Small intestine (tissue), 7 donors: Measurements from ENCODE around the gene PAM. TPM values are rescaled to one million over a fixed set of nuclear protein-coding genes. Genes with fewer than 3 reads are reported as not detected.
"Not testable (repeated sequence)": the region's sequence is repeated elsewhere in the genome, so short reads cannot be mapped to it uniquely, and the experiment has no call there.

ENCODE experiments used
- DNase-seq, 2 donors: peaks; one replicate each; pipeline versions ENCODE4 v3.0.0 to v3.0.0-alpha.2; 2013
- FAIRE-seq: peaks from 2 replicates; lab custom pipeline; 2012; peaks lifted over from hg19 to GRCh38; lab: Jason Lieb, UNC
- H3K27ac ChIP-seq, 3 donors: one replicate each; pipeline ENCODE4 v1.5.1; 2013; ENCODE audit warnings: low read length in 2 of 3, mild to moderate bottlenecking in 2 of 3, control low read depth in 1 of 3, inconsistent platforms in 1 of 3, low read depth in 1 of 3, moderate library complexity in 1 of 3
- H3K27me3 ChIP-seq, 3 donors: one replicate each; pipeline ENCODE4 v1.6.1; 2013; ENCODE audit warnings: low read length in 3 of 3, inconsistent platforms in 1 of 3; ENCODE audit not compliant: control insufficient read depth in 3 of 3, insufficient read depth in 3 of 3
- H3K36me3 ChIP-seq, 3 donors: one replicate each; pipeline ENCODE4 v1.6.1; 2013; ENCODE audit warnings: low read length in 3 of 3, inconsistent platforms in 1 of 3, low read depth in 1 of 3, mild to moderate bottlenecking in 1 of 3, moderate library complexity in 1 of 3; ENCODE audit not compliant: control insufficient read depth in 3 of 3, insufficient read depth in 2 of 3
- H3K4me1 ChIP-seq, 3 donors: one replicate each; pipeline ENCODE4 v1.6.1; 2013; ENCODE audit warnings: low read length in 2 of 3, inconsistent platforms in 1 of 3, low read depth in 1 of 3, mild to moderate bottlenecking in 1 of 3, moderate library complexity in 1 of 3; ENCODE audit not compliant: control insufficient read depth in 3 of 3, insufficient read depth in 2 of 3
- H3K4me3 ChIP-seq, 3 donors: one replicate each; pipeline ENCODE4 v1.5.1; 2013; ENCODE audit warnings: low read length in 3 of 3, control low read depth in 1 of 3, inconsistent platforms in 1 of 3, low read depth in 1 of 3, mild to moderate bottlenecking in 1 of 3, moderate library complexity in 1 of 3
- H3K9me3 ChIP-seq, 2 donors: one replicate each; pipeline ENCODE4 v1.6.1; 2013; ENCODE audit warnings: low read depth in 1 of 2, low read length in 1 of 2; ENCODE audit not compliant: control insufficient read depth in 2 of 2, insufficient read depth in 1 of 2
- WGBS, 3 donors: extraction: QIAGEN DNeasy Blood & Tissue Kit; methylation state at CpG; one replicate each; pipeline ENCODE4 v1.1.7; 2013; 5-methylcytosine and 5-hydroxymethylcytosine counted together
- polyA plus RNA-seq, 4 donors: library from polyadenylated mRNA; stranded (reverse) in 3 of 4; unstranded in 1 of 4; fragments of 200-250 nt in 3 of 4; fragments of 120-200 nt in 1 of 4; gene quantifications; one replicate each; pipeline versions ENCODE4 v1.2.1 to v1.2.3, GENCODE V29; 2013
- donor health status: healthy with polysubstance abuse.
- donor health status: control.
- donor health status: control.
- donor health status: Bipolar disorder and iron deficiency.
- donor health status: healthy.

PAM gene
- polyA plus RNA-seq, 4 donors = 40.3 to 110 (median 59.8) TPM

DNA sequence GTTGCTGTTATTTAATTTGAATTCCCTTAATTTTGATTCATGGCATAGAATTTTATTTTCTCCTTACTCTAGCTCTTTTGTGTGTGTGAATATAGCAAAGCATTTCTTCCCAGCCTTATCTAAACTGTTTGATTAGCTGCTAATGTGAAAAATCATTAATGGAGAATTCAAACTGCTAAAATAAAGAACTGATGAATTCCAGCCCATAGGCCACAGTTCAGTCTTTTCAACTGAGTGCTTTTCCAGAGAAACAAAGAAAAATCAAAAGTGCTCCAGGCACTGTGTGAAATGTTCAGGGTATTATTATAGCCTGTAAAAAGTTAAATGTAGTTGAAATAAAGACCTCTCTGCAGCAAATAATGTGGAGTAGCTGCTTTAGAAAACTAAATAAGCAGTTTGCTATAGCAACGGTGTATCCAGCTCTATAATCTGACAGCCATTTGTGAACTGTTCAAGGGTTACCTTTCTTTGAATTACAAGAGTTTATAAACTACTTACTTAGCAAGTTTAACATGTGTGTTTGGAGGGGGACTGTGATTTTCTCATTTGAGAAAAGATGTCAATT is 241.0 kb downstream of the PAM start:
- H3K4me3 ChIP-seq = no peak overlapping the region
- FAIRE-seq (no peak), DNase-seq (no peak)
- peaks cover 0 to 3% (median 0%) of the 10 kb centered on the region in 3 donors for H3K36me3 ChIP-seq
- no peaks in the 10 kb centered on the region for H3K4me1 ChIP-seq
- H3K27ac ChIP-seq = no peak overlapping the region
- no peaks in the 10 kb centered on the region for H3K27me3 ChIP-seq
- H3K9me3 ChIP-seq = peaks cover 0 to 8% of the 10 kb centered on the region in 2 donors
- WGBS, 3 donors = 77 to 96% (median 85%) methylated on average over 1 of the region's 1 CpG

DNA sequence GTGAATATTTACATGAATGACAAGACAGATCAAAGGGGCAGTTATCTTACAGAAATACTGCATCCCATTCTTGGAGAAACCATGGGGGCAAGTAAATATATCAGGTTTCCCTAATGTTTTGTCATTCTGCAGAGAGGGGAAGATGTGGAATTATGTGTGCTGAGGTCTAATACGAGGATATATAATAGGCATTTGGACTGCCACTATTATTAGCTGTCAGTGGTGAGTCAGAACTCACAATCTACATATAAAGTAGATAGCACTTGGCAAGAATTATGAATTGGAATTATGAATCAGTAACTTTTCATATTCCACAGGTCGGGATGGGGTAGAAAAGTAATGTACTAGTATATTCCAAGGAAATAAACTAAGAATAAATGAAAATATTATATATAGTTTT is 243.1 kb downstream of the PAM start:
- Histone ChIP-seq H3K4me3 (no peak overlapping the region), H3K27me3 (no peaks in the 10 kb centered on the region), H3K9me3 (peaks cover 0 to 8% of the 10 kb centered on the region in 2 donors), H3K36me3 (peaks cover 0 to 3% (median 0%) of the 10 kb centered on the region in 3 donors), H3K27ac (no peak overlapping the region), H3K4me1 (no peaks in the 10 kb centered on the region)
- DNase-seq (no peak), FAIRE-seq (no peak)
- 32 to 52% (median 48%) methylated on average over 2 of the region's 2 CpGs for WGBS, 3 donors

DNA sequence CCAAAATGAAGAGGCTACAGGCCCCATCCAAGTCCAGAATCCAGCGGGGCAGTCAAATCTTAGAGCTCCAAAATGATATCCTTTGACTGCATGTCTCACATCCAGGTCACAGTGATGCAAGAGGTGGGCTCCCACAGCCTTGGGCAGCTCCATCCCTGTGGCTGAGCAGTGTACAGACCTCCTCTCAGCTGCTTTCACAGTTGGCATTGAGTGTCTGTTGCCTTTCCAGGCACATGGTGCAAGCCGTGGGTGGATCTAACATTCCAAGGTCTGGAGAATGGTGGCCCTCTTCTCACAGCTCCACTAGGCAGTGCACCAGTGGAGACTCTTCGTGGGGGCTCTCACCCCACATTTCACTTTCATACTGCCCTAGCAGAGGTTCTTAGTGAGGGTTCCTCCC is 244.1 kb downstream of the PAM start:
- 94 to 100% (median 94%) methylated on average over 3 of the region's 3 CpGs for WGBS, 3 donors
- DNase-seq = no peak
- Histone ChIP-seq H3K9me3 (peaks cover 0 to 8% of the 10 kb centered on the region in 2 donors), H3K27me3 (no peaks in the 10 kb centered on the region), H3K36me3 (peaks cover 0 to 3% (median 0%) of the 10 kb centered on the region in 3 donors), H3K4me3 (no peak overlapping the region), H3K4me1 (no peaks in the 10 kb centered on the region), H3K27ac (no peak overlapping the region)
- no peak for FAIRE-seq

DNA sequence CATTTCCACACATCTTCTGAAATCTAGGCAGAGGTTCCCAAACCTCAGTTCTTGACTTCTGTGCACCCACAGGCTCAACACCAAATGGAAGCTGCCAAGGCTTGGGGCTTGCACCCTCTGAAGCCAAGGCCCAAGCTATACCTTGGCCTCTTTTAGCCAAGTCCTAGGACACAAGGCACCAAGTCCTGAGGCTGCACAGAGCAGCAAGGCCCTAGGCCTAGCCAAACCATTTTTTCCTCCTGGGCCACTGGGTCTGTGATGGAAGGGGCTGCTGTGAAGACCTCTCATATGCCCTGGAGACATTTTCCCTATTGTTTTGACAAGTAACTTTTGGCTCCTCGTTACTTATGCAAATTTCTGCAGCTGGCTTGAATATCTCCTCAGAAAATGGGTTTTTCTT is 244.5 kb downstream of the PAM start:
- H3K36me3 ChIP-seq, H3K27ac ChIP-seq, FAIRE-seq, DNase-seq, H3K9me3 ChIP-seq, H3K27me3 ChIP-seq, H3K4me1 ChIP-seq, H3K4me3 ChIP-seq: not testable (repeated sequence)
- 91 to 95% (median 93%) methylated on average over 1 of the region's 1 CpG for WGBS, 3 donors

DNA sequence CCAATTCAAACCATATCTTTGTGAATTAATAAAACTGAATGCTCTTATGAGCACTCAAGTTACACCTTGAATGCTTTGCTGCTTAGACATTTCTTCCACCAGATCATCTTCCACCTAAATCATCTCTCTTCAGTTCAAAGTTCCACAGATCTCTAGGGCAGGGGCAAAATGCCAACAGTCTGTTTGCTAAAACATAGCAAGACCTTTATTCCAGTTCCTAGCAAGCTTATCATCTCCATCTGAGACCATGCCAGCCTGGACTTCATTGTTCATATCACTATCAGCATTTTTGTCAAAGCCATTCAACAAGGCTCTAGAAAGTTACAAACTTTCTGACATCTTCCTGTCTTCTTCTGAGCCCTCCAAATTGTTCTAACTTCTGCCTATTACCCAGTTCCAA is 245.0 kb downstream of the PAM start:
- FAIRE-seq = no peak
- no peak for DNase-seq
- H3K4me1 ChIP-seq = no peaks in the 10 kb centered on the region

DNA sequence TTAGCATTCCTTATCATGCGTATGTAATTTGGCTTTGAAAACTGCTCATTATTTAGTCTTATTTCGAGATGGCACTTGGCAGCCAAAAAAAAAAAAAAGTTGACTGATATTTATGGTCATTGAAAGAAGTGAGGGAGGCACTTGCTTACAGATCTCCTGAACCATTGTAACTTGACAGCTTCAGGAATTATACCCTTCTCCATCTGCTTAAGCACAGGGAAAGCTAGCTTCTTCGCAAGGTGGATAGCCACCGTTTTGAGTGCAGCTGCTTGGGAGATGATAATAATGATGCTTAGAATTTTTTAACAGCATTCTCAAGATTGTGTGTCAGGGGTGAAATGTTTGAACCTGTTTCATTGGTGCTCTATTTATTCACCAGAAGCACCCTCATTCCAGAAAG is 248.8 kb downstream of the PAM start:
- no peak overlapping the region for H3K4me3 ChIP-seq
- H3K27ac ChIP-seq = no peak overlapping the region
- no peak for FAIRE-seq
- no peak for DNase-seq
- 83 to 92% (median 85%) methylated on average over 4 of the region's 4 CpGs for WGBS, 3 donors
- no peaks in the 10 kb centered on the region for H3K4me1 ChIP-seq
- H3K36me3 ChIP-seq = peaks cover 0 to 8% (median 0%) of the 10 kb centered on the region in 3 donors
- peaks cover 0 to 8% of the 10 kb centered on the region in 2 donors for H3K9me3 ChIP-seq
- H3K27me3 ChIP-seq = no peaks in the 10 kb centered on the region

More for the DNA sequence above, 245.0 kb downstream of the PAM start:
- peaks cover 0 to 3% (median 0%) of the 10 kb centered on the region in 3 donors for H3K36me3 ChIP-seq
- no peaks in the 10 kb centered on the region for H3K27me3 ChIP-seq
- H3K4me3 ChIP-seq = no peak overlapping the region
- H3K9me3 ChIP-seq = peaks cover 0 to 8% of the 10 kb centered on the region in 2 donors
- no peak overlapping the region for H3K27ac ChIP-seq

DNA sequence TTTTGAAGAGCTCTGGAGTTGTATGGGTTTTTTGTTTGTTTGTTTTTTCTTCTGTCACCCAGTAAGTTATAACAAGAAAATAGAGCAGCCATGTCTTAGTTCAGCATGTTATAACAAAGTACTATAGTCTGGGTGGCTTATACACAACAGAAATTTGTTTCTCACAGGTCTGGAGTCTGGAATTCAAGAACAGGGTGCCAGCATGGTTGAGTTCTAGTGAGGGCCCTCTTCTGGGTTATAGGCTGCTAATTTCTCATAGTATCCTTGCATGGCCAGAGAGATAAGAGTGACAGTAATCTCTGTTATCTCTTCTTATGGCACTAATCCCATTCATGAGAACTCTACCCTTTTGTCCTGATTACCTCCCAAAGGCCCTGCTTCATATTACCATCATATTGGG is 250.2 kb downstream of the PAM start:
- H3K4me3 ChIP-seq = no peak overlapping the region
- H3K27me3 ChIP-seq = no peaks in the 10 kb centered on the region
- no peaks in the 10 kb centered on the region for H3K9me3 ChIP-seq
- H3K36me3 ChIP-seq = peaks cover 0 to 5% (median 0%) of the 10 kb centered on the region in 3 donors
- no peaks in the 10 kb centered on the region for H3K4me1 ChIP-seq
- DNase-seq = no peak
- no peak overlapping the region for H3K27ac ChIP-seq
- no peak for FAIRE-seq

DNA sequence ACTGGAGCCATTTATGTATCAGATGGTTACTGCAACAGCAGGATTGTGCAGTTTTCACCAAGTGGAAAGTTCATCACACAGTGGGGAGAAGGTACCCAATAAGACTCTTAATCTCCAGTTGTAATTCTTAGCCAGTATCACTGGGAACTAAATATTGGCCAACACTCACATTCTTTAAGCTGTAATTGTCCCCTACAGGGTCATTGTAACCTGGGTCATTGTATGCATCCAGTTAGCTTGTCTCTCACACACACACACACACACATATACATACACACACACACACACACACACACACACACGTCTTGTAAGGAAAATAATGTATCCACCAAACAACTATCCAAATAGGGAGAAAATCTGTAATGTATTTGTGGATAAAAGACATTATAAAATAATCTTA is 251.8 kb downstream of the PAM start:
- Histone ChIP-seq H3K36me3 (peaks cover 0 to 5% (median 0%) of the 10 kb centered on the region in 3 donors), H3K27me3 (no peaks in the 10 kb centered on the region), H3K4me1 (no peaks in the 10 kb centered on the region), H3K4me3 (no peak overlapping the region), H3K27ac (no peak overlapping the region), H3K9me3 (no peaks in the 10 kb centered on the region)
- peak in 1 of 2 donors; percentile 10 for DNase-seq
- 55 to 78% (median 67%) methylated on average over 1 of the region's 1 CpG for WGBS, 3 donors
- no peak for FAIRE-seq

DNA sequence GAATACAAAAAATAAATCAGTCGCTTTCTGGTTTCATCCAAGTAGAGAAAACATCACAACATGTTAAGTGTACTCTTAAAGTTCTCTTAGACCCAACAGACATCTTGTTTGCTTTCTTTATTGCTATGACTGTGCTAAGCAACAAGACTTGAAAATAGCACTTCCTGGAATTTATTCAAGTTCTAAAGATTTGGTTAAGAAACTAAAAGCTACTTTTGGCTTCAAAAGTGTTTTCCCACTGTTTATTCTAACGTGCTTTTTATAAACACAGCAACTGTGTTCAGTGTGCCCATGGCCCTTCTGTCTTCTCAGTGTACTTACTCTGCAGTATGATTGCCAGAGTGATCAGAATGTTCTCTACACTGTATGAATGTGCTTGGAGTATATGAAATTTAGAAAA is 255.1 kb downstream of the PAM start:
- FAIRE-seq (no peak), DNase-seq (peak in 1 of 2 donors; percentile 7)
- Histone ChIP-seq H3K36me3 (peaks cover 0 to 5% (median 0%) of the 10 kb centered on the region in 3 donors), H3K27ac (no peak overlapping the region), H3K4me1 (no peaks in the 10 kb centered on the region), H3K27me3 (no peaks in the 10 kb centered on the region), H3K4me3 (no peak overlapping the region), H3K9me3 (no peaks in the 10 kb centered on the region)
- 55 to 80% (median 71%) methylated on average over 2 of the region's 2 CpGs for WGBS, 3 donors
